Stimulated activated CD4-positive, alpha-beta T cell treated with anti-CD3 and anti-CD28 coated beads, Interleukin-2, amount 100 ng/mL, for 4 hours (primary cell): ENCODE measurements around the gene SLCO2B1.

Experiments
- DNase-seq: peaks from one replicate; pipeline ENCODE4 v3.0.0-alpha.2; 2020; ENCODE audit warnings: low read depth

Gene SLCO2B1

DNA sequence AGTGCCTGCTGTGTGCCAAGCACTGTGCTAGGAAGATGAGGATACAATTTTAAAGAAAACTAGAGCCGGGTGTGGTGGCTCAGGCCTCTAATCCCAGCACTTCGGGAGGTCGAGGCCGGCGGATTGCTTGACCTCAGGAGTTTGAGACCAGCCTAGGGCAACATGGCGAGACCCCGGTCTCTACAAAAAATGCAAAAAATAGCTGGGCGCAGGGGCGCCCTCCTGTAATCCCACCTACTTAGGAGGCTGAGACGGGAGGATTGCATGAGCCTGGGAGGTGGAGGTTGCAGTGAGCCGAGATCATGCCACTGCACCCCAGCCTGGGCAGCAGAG lies 98.0 kb downstream of the SLCO2B1 start:
- DNase-seq = no peak

DNA sequence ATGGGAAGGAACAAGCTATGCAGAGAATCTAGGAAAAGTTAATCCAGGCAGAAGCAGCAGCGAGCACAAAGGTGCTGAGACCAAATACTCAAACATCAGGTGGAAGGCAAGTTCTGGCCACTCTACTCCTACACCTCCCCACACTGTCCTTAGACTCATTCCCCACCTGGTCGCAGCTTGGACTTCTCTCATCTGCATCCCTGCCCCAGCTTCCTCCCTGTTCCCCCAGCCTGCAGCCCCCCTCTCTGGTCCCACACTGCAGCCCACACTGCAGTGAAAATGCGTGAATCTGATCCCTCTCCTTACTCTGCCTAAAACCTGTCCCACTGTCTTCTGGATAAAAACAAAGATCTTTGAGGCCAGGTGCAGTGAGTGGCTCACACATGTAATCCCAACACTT lies 98.8 kb downstream of the SLCO2B1 start:
- DNase-seq = no peak

DNA sequence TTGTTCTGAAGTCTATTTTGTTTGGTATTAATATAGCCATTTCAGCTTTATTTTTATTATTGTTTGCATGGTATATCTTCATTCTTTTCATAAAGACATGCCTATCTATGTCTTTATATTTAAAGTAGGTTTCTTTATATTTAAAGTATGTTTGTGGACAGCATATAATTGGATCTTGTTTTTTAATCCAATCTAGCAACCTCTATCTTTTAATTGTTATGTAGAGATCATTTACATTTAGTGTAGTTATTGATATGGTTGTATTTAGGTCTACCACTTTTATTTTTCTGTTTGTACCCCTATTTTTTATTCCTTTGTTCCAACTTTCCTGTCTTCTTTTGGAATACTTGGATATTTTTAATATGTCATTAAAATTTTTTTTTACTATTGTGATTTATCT lies 103.4 kb downstream of the SLCO2B1 start:
- DNase-seq = no peak
